Cardiac septum (tissue), 1 donor: ENCODE results near the gene POLE4. TPM values are rescaled to one million over a fixed set of nuclear protein-coding genes. Genes with fewer than 3 reads are reported as not detected.

Source experiments
- DNase-seq: peaks from one replicate; pipeline ENCODE4 v3.0.0-alpha.2; 2020; ENCODE audit warnings: low spot score
- intact Hi-C: fragments of 100-400 bp; cut with DNase I; formaldehyde crosslinking; loops from one replicate; pipeline ENCODE4 v1.14.0; 2022
- total RNA-seq: library from RNA; stranded (reverse); fragmentation: NEBNext Ultra II Directional; extraction: Animal tissue kit (Norgen Biotek cat#: 25700); gene quantifications from one replicate; pipeline ENCODE4 v1.2.1, GENCODE V29; 2021
- donor health status: DM: no; HTN: no; CAD: no.

POLE4 gene
- total RNA-seq, 1 donor from 2014 or later = 27.0 TPM

DNA sequence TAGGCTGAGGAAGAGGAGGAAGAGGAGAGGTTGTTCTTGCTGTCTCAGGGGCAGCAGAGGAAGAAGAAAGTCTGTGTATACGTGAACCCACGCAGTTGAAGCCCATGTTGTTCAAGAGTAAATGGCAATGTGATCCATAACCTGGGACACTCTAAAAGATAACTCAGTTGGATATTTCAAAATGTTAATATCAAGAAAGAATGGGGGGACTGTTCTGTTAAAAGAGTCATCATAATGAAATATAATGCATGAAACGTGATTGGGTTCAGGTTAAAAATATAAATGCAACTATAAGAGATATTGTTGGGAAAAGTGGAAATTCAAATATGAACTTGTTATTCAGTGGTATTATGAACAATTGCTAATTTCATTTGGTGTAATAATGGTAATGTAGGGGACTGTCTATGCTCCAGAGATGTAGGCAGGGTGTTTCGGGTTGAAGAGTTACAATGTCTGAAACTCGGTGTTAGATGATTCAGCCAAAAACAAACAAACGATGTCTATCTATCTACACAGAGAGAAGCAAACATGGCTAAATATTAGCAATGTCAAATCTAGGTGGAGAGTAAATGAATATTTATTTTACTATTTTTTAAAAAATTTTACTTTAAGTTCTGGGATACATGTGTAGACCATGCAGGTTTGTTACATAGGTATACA, 21.1 kb upstream of the POLE4 start:
- DNase-seq = no peak
- intact Hi-C loops = no loop called here

DNA sequence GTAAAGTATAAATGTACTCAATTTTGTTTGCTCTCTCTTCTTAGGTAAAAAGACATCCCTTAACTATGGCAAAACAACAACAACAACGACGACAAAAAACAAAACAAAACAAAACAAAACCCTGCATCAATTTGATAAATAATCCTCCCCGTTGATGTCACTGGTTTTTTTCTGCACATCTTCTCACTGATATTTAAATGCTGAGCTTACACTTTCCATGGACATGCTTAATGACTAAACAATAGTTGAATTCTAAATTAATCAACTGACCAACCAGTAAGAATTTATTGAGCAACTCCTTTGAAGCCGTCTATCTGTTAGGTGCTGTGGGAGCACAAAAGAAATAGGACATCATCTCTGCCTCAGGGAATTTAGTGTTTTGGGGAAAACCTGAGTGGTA, 20.2 kb upstream of the POLE4 start:
- DNase-seq = no peak

DNA sequence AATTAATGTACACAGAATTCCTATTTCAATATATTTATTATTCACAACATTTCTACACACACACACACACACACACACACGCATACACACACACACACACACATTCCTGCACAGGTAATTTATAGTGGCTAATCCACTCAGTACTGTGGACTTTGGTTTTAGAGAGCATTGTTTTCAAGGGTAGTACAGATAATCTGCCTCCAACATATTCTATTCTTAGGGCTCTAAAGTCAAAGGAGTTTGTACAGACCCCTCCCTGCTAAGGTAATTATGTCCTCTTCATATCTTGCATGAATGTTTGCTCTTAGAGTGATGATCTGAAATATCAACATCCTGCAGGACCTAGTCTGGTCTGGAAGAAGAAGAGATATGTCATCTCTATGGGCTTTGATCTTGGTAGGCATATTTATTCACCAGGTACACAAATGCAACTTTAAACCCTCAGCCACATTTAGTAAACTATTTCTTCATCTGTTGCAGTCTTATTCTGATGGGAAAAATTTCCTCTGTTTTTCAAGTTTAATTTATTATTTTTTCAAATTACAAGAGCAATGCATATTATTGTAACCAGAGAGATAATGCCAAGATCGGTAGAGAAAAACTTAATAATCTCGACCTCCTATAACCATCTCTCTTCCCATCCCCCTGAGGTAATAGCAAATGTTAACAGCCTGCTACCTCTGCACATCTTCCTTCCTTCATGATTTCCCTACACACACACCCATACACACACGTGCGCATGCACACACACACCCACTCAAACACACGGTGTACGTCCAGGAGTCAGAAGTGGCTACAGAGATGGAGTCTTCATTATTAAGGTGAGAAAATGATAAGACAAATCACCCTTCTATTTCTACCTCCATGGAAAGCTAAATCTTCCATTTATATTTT, 18.3 kb upstream of the POLE4 start:
- intact Hi-C loops = no loop called here
- no peak for DNase-seq

More for the DNA sequence above, 20.2 kb upstream of the POLE4 start:
- intact Hi-C loops = no loop called here

DNA sequence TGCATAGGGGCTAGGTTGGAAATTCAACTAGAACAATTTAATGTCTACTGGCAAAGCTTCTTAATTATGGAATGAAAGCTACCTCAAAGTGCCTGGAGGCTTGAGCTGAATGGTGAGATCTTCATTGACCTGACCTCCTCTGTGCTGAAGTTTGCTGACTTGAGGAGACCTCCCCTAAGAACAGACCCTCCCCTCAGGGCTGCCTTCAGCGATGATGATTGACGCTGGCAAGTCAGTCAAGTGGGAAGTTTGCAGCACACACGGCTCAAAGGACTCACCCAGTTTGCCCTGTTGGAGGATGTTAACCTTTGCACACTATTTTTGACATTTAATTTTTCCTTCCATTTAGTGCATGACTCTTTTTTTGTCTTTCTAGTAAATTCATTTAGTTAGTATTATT, 17.2 kb upstream of the POLE4 start:
- intact Hi-C loops = no loop called here
- no peak for DNase-seq

DNA sequence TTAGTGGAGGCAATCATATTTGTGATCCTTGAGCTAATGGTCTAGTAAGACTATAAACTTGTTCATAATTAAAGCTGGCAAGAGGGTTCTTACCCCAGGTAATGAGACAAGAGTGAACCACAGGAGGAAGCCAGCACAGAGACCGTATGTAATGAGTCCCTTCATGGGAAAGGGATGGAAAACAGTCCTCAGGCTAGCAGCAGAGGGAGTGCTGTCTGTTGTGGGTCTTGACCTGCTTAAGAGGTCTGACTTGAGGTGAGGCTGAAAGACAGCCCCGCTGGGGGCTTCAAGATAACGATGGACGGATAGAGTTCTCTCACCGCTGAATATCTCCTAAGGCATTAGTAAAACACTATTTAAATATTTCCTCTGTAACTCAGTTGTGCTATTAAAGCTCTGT, 16.2 kb upstream of the POLE4 start:
- DNase-seq = no peak
- intact Hi-C loops = no loop called here

DNA sequence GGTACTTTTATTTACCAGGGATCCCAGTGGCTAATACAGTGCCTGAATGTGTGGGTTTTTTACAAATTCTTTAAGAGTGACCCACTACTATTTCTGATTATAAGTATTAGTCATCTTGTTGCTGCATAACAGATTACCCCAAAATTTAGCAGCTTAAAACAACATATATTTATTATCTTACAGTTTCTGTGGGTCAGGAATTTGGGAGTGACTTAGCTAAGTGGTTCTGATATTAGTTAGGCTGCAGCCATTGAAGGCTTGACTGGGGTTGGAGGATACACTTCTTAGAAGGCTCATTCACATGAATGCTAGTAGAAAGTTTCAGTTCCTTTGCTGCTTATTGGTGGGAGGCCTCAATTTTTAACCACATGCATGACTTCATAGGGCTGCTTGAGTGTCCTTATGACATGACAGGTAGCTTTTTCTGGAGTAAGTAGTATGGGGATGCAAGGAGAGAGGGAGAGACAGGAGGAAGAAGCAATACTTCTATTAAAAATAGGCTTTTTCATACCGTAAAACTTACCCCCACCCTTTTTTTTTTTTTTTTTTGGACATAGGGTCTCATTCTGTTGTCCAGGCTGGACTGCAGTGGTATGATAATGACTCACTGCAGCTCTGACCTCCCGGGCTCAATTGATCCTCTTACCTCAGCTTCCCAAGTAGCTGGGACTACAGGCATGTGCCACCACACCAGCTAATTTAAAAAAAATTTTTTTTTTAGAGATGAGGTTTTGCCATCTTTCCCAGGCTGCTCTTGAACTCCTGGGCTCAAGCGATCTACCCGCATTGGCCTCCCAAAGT, 13.3 kb upstream of the POLE4 start:
- DNase-seq = no peak
- intact Hi-C loops = no loop called here

DNA sequence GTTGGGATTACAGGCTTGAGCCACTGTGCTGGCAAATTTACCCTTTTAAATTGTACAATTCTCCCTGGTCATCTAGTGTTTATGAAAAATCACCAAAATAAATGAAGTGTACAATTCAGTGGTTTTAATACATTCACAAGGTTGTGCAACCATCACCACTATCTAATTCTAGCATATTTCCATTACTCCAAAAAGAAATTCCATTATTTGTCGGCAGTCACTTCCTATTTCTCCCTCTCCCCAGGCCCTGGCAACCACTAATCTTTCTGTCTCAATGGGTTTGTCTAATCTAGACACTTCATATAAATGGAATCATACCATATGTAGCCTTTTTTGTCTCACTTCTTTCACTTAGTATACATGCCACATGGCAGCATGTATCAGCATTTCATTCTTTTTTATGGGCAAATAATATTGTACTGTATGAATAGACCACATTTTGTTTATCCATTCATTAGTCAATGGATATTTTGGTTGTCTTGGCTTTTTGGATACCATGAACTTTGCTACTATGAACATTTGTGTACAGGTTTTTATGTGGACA, 12.6 kb upstream of the POLE4 start:
- DNase-seq = no peak
- intact Hi-C loops = no loop called here

DNA sequence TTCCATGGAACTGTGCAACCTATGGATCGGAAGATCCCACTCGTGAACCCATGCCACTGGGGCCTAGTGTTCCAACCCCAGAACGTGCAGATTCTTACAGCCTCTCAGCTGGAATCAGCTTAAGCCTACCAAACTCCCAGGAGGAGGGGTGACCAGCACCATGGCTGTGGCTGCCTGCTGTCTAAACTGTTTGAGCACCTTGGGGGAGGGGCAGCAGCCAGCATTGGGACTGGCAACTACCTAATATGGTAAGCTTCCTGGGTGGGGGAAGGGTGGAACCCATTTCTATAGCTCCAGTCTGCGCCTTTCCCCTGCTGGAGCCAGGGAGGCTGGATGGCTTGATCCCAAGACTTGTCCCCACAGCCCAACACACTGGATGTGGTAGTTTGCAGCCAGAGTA, 10.7 kb upstream of the POLE4 start:
- no peak for DNase-seq
- intact Hi-C loops = no loop called here

DNA sequence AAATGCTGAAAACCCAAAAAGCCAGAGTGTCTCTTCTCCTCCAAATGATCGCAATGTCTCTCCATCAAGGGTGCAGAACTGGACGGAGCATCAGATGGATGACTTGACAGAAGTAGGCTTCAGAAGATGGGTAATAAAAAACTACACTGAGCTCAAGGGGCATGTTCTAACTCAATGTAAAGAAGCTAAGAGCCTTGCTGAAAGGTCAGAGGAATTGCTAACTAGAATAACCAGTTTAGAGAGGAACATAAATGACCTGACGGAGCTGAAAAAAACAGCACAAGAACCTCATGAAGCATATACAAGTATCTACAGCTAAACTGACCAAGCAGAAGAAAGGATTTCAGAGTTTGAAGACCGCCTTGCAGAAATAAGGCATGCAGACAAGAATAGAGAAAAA, 9.7 kb upstream of the POLE4 start:
- intact Hi-C loops = no loop called here
- DNase-seq = no peak

DNA sequence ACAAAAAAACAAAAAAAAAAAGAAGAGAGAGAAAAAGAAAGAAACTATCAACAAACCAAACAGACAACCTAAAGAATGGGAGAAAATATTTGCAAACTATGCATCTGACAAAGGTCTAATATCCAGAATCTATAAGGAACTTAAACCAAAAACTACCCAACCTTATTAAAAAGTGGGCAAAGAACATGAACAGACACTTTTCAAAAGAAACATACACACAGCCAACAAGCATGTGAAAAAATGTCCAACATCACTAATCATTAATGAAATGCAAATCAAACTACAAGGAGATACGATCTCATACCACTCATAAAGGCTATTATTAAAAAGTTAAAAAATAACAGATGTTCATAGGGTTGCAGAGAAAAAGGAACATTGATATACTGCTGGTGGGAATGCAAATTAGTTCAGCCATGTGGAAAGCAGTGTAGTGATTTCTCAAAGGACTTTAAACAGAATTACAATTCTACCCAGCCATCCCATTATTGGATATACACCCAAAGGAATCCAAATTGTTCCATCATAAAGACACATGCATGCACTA, 7.2 kb upstream of the POLE4 start:
- no peak for DNase-seq
- intact Hi-C loops = no loop called here

DNA sequence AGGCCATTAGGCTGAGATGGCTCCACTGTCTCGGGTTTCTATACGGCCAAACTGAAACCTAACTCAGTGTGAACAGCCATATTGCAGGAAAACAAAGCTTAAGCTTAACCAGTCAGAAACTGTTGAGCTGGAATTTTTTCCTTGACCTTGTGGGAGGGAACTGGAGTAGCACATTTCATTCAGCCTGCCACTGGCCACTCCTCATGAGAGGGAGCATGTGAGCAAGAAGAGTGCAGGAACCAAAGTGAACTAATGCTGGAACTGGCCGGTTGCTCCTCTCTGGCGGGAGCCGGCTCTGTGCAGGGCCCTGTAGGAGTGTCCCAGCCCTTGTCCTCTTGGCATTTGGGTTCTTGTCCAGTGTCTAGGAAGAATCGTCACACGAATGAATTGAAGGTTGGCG, 5.9 kb upstream of the POLE4 start:
- intact Hi-C loops = no loop called here
- DNase-seq = no peak

DNA sequence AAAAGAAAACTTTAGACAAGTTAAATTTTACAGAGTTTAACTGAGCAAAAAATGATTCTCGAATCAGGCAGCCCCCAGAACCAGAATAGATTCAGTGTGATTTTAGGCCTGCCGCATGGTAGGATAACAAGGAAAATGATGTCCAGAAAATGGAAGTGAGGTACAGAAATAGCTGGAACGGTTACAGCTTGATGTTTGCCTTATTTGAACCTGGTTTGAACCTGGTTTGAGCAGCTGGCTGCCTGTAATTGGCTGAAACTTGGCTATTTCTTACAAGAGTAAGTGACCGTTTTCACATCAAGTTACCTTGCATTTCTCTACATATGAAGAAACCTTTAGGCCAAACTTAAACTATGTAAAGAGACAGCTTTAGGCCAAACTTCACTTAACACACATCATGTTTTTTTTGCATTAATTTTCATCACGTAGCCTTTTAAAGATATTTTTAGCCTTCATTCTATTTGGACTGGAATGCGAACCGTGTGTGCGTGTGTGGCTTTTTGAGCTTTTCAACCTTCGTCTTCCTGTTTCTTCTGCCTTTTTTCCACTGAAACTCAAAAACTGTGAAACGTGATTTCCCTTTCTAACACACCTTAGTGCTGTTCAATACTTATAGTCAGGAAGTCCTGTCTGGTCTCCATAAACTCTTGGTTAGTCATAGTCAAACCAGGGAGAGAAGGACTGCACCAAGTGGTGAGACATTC, 4.5 kb upstream of the POLE4 start:
- intact Hi-C loops = no loop called here
- DNase-seq = no peak

DNA sequence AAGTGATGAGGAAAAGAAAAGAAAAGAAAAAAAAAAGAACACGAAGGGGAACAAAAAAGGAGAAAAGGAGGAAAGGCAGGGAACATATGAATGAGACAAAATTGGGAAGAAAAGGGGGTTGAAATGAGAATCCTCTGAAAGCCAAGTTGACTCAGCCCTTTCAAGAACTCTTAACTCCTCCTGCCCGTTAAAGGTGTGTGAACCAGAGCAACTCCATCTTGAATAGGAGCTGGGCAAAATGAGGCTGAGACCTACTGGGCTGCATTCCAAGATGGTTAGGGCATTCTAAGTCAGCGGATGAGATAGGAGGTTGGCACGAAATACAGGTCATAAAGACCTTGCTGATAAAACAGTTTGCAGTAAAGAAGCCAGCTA, 4.0 kb upstream of the POLE4 start:
- no peak for DNase-seq
- intact Hi-C loops = no loop called here

DNA sequence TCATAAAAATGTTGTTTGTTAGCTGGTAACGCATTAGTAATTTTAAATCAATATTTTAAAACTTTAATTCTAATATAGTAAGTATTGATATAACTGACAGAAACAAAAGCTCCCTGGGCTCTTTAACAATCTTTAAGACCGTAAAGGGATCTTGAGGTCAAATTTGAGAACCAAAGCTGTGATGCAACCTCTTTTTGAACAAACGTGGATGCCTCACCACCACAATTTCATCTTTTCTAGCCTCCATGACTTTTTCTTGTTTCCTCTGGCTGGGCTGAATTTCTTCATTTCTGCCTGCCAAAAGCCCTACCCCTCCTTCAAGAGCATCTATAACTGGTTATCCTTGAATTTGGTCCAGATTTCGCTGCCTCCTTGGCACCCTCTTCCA, 563 bp upstream of the POLE4 start:
- DNase-seq = no peak
- intact Hi-C loops = no loop called here

DNA sequence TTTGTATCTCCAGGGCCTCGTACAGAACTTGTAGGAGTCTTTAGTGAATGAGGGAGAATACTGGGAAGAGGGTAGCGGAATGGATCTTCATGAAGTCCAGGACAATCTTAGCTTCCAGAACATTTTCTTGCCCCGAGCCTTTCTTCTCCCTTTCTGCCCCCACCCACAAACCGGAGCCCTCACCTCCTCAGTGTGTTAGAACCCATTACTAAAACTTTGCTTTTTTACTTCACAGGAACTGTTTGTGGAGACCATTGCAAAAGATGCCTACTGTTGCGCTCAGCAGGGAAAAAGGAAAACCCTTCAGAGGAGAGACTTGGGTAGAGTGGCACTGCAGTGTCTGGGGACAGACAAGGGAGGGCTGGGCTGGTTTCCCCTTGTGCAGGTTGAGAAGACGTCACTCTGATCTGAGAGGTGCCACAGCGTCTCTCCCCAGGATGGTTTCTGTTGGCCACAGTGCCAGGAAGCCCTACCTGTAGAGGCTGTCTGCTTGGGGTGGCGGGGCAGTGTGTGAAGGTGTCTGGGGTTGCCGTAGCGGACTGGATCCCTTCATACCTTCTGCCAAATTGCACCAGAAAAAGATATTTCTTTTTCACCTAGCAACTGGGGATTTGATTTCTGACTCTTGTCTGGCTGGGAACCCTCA, 786 bp downstream of the POLE4 start:
- intact Hi-C loops = no loop called here
- DNase-seq = no peak

DNA sequence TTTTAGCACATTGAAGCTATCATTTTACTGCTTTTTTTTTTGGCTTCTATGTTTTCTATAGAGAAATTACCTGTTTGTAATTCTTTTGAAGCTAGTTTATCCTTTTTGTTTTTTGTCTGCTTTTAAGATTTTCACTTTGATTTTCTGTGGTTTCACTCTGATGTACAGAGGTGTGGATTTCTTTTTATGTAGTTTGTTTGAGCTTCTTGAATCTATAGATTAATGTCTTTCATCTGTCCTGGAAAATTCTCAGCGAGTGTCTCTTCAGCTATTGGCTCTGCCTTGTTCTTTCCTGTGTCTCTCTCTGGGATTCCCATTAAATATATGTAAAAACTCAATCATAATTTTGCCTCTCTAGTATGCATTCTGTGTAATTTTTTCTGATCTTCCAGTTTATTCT, 8.4 kb downstream of the POLE4 start:
- intact Hi-C loops = no loop called here
- DNase-seq = no peak

DNA sequence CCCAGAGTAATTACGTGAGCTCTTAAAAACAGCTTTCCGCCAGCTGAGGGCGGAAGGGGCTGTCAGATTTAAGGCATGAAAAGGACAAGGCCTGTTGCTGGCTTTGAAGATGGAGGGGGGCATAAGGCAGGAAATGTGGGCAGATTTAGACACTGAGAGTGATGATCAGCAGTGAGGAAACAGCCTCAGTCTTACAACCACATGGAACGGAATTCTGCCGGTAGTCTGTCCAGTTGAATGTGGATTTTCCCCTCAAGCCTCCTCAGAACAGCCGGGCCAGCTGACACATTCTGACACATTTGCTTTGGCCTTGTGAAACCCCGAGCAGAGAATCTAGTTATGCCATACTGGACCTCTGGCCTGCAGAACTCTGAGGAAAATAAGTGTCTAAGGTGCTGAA, 16.6 kb downstream of the POLE4 start:
- no peak for DNase-seq
- intact Hi-C loops = no loop called here

DNA sequence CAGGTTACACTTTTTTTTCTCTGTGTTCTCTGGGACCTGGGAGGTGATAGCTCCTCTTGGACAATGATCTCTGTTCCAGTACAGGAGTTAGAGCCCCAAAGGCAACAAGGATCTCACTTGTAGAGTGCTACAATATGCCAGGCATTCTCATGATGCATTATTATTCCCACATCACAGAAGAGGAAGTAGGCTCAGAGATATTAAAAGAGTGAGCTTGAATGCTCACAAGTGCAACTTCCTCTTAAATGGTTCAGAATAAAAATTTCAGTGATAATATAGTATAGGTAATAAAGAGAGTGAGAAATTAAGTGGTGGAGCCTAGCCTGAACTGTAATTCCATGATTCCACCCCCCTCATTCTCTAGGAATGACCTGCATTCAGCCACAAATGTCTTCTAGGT, 21.4 kb downstream of the POLE4 start:
- DNase-seq = no peak
- intact Hi-C loops = no loop called here

DNA sequence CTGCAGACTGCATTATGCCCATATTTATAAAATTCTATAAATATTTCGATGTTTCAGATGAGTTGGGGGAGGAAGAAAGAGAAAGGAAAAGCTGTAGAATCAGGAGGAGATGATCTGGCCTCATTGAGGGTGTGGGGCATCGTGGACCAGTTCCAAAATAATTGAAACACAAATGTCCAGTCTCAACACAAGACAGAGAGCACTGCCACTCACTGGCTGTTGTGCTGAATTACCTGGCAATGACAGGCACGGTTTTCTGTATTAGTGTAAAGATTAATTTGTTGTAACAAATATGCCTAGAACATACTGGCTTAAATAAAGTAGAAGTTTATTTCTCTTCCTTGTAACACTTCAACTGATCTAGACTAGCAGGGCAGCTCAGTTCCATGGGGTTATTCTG, 24.1 kb downstream of the POLE4 start:
- DNase-seq = no peak
- intact Hi-C loops = no loop called here
